NB4 (cell line): ENCODE measurements around the gene COL7A1.
A peak's percentile ranks its signal among the peaks of the same experiment; 100 is the strongest.

Experiments
- DNase-seq: peaks from one replicate; pipeline ENCODE4 v3.0.0; 2010; ENCODE audit warnings: low read depth
- H3K4me3 ChIP-seq: one replicate; pipeline ENCODE4 v1.5.1; 2011; ENCODE audit warnings: mild to moderate bottlenecking, low read depth, low read length, moderate library complexity
- CTCF ChIP-seq: IDR thresholded peaks from one replicate; pipeline ENCODE4 v1.5.1; 2012; ENCODE audit warnings: low read depth, low read length
- MAX ChIP-seq: IDR thresholded peaks from 2 replicates; pipeline ENCODE4 v1.6.1; 2011; ENCODE audit warnings: low read depth, low read length
- MYC ChIP-seq: IDR thresholded peaks from 2 replicates; pipeline ENCODE4 v1.6.1; 2011; ENCODE audit warnings: low read depth, low read length
- POLR2A ChIP-seq: IDR thresholded peaks from 2 replicates; pipeline ENCODE4 v1.6.1; 2011; ENCODE audit warnings: mild to moderate bottlenecking; ENCODE audit not compliant: insufficient read length; ENCODE audit errors: extremely low read depth

COL7A1 gene

GRCh38 chr3:48612309-48612708 is 17.2 kb upstream of the COL7A1 start:
- no peak overlapping the region for H3K4me3 ChIP-seq
- no peak for TF ChIP-seq CTCF
- TF ChIP-seq MAX = no peak
- no peak for TF ChIP-seq POLR2A
- no peak for TF ChIP-seq MYC
- no peak for DNase-seq

GRCh38 chr3:48609088-48610005 is 14.2 kb upstream of the COL7A1 start, which contains the start of gene UQCRC1:
UQCRC1 (minus strand) TSS chr3:48609646; CDS start chr3:48609620, 26 bp downstream.
- H3K4me3 ChIP-seq = peak within 1 kb of the TSS; percentile 93
- DNase-seq = peak; percentile 94
- TF ChIP-seq POLR2A (peak; percentile 86), MAX (0 out of 2 replicates have a peak, but pooled peaks have one; percentile 23), MYC (peak; percentile 46; the same call in 1 of the 2 replicates), CTCF (peak; percentile 52)

- H3K4me3 ChIP-seq = no peak overlapping the region
- DNase-seq = peak; percentile 19
- TF ChIP-seq MYC (no peak), CTCF (no peak), MAX (no peak), POLR2A (no peak)
These were observed 12.4 kb upstream of the COL7A1 start for GRCh38 chr3:48607519-48607918.

GRCh38 chr3:48601622-48601994 is 6.5 kb upstream of the COL7A1 start:
- no peak for DNase-seq
- no peak overlapping the region for H3K4me3 ChIP-seq
- TF ChIP-seq POLR2A (no peak), CTCF (no peak), MYC (no peak), MAX (no peak)

GRCh38 chr3:48600711-48601621 is 5.8 kb upstream of the COL7A1 start:
- no peak overlapping the region for H3K4me3 ChIP-seq
- TF ChIP-seq MAX (no peak), POLR2A (no peak), CTCF (no peak), MYC (no peak)
- DNase-seq = no peak
